Thoracic aorta (tissue), 2 donors: ENCODE results near the gene OXTR. TPM values are rescaled to one million over a fixed set of nuclear protein-coding genes. Genes with fewer than 3 reads are reported as not detected.

ENCODE experiments used
- ATAC-seq: fragments of 150-250 bp; one replicate; pipeline ENCODE4 v1.8.0; 2017; ENCODE audit warnings: low read depth; ENCODE audit not compliant: insufficient number of reproducible peaks, low FRiP score
- DNase-seq: peaks from one replicate; pipeline ENCODE4 v3.0.0-alpha.2; 2020; ENCODE audit warnings: low spot score
- H3K27ac ChIP-seq, 2 donors: fragments of 200-600 bp; sonication (generic); 1 replicate in 1 of 2; 2 replicates in 1 of 2; pipeline ENCODE4 v1.5.1; 2016; ENCODE audit warnings: mild to moderate bottlenecking in 2 of 2, moderate library complexity in 2 of 2
- H3K27me3 ChIP-seq: fragments of 200-600 bp; sonication (generic); replicated peaks from 2 replicates; pipeline ENCODE4 v1.6.0; 2016; ENCODE audit warnings: mild to moderate bottlenecking; ENCODE audit not compliant: insufficient read depth
- H3K36me3 ChIP-seq: fragments of 200-600 bp; sonication (generic); one replicate; pipeline ENCODE4 v1.5.1; 2016
- H3K4me1 ChIP-seq, 2 donors: fragments of 200-600 bp; sonication (generic); 1 replicate in 1 of 2; 2 replicates in 1 of 2; pipeline versions ENCODE4 v1.5.1 to v1.6.0; 2016; ENCODE audit warnings: low read depth in 2 of 2, mild to moderate bottlenecking in 1 of 2; ENCODE audit not compliant: control insufficient read depth in 1 of 2
- H3K4me3 ChIP-seq: fragments of 200-600 bp; sonication (generic); 2 replicates; pipeline ENCODE4 v1.5.1; 2016; ENCODE audit warnings: mild to moderate bottlenecking
- H3K9me3 ChIP-seq: fragments of 200-600 bp; sonication (generic); 2 replicates; pipeline ENCODE4 v1.5.1; 2016
- total RNA-seq, 2 donors: library from RNA; depleted of rRNA; stranded (reverse); fragments of >200 nt; gene quantifications; one replicate each; pipeline versions ENCODE4 v1.1.0 to v1.2.3, GENCODE V29; 2016
- TF ChIP-seq, protein P1 (sequence below): fragments of 200-600 bp; sonication (generic); IDR thresholded peaks from one replicate; pipeline ENCODE4 v1.5.1; 2019; ENCODE audit warnings: antibody characterized with exemption

Gene OXTR
- total RNA-seq, 2 donors from 2014 or later: 2.3 to 55.1 TPM

DNA sequence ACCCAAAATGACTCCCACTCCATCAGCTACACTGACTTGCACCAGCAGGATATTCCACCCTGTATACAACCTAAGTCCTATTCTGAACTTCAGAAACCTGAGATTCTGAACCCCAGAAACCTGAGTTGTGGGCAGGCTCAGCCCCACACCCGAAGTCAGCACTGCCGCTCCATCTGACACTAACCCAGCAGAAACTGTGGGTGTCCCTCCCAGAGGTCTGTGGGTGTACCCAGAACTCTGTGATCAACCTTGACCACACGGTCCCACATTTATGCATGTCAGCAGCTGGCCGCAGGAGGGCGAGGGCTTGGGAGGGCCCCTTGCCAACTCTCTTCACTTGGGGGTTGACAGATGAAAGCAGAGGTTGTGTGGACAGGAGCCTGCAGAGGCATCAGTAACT is 9.3 kb downstream of the OXTR start:
- DNase-seq: no peak
- no peak for ATAC-seq

DNA sequence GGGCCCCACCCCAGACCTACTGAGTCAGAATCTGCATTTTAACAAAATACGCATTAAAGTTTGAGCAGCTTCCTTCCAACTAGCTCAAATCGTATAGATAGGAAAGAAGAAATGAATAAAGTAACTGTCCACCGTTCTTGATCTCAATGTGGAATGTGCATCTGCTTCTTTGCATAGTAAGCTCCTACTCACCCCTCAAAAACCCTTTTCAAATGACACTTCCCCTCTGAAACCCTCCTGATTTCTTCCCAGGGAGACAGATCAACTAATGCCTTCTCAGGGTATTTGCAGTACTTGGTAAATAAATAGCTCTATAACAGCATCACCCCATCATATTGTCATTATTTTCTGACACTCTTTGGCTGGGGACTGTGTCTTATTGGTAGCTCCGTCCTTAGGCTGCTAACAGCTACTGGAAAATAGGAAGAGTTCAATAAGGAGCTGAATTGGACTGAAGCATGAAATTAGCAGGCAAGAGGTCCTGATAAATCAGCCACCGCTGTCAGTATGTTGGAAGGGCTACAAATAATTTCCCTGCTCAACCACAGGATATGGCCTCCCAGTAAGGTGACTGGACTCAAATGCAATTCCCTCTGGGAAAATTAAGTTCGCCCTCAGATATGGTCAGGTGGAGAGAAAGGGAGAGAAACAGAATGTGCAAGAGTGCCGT is 10.2 kb downstream of the OXTR start:
- DNase-seq (no peak), ATAC-seq (no peak)
- no peaks in the 10 kb centered on the region for H3K9me3 ChIP-seq
- H3K4me3 ChIP-seq: no peak overlapping the region
- H3K4me1 ChIP-seq: no peaks in the 10 kb centered on the region
- no peaks in the 10 kb centered on the region for H3K36me3 ChIP-seq
- TF ChIP-seq, protein P1, sequence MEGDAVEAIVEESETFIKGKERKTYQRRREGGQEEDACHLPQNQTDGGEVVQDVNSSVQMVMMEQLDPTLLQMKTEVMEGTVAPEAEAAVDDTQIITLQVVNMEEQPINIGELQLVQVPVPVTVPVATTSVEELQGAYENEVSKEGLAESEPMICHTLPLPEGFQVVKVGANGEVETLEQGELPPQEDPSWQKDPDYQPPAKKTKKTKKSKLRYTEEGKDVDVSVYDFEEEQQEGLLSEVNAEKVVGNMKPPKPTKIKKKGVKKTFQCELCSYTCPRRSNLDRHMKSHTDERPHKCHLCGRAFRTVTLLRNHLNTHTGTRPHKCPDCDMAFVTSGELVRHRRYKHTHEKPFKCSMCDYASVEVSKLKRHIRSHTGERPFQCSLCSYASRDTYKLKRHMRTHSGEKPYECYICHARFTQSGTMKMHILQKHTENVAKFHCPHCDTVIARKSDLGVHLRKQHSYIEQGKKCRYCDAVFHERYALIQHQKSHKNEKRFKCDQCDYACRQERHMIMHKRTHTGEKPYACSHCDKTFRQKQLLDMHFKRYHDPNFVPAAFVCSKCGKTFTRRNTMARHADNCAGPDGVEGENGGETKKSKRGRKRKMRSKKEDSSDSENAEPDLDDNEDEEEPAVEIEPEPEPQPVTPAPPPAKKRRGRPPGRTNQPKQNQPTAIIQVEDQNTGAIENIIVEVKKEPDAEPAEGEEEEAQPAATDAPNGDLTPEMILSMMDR: no peak
- no peaks in the 10 kb centered on the region for H3K27me3 ChIP-seq
- no peak overlapping the region for H3K27ac ChIP-seq

More for the DNA sequence above, 9.3 kb downstream of the OXTR start:
- TF ChIP-seq, protein P1: no peak
- no peaks in the 10 kb centered on the region for H3K4me1 ChIP-seq
- H3K27me3 ChIP-seq: no peaks in the 10 kb centered on the region
- no peak overlapping the region for H3K27ac ChIP-seq
- no peaks in the 10 kb centered on the region for H3K9me3 ChIP-seq
- no peaks in the 10 kb centered on the region for H3K36me3 ChIP-seq
- H3K4me3 ChIP-seq: no peak overlapping the region

DNA sequence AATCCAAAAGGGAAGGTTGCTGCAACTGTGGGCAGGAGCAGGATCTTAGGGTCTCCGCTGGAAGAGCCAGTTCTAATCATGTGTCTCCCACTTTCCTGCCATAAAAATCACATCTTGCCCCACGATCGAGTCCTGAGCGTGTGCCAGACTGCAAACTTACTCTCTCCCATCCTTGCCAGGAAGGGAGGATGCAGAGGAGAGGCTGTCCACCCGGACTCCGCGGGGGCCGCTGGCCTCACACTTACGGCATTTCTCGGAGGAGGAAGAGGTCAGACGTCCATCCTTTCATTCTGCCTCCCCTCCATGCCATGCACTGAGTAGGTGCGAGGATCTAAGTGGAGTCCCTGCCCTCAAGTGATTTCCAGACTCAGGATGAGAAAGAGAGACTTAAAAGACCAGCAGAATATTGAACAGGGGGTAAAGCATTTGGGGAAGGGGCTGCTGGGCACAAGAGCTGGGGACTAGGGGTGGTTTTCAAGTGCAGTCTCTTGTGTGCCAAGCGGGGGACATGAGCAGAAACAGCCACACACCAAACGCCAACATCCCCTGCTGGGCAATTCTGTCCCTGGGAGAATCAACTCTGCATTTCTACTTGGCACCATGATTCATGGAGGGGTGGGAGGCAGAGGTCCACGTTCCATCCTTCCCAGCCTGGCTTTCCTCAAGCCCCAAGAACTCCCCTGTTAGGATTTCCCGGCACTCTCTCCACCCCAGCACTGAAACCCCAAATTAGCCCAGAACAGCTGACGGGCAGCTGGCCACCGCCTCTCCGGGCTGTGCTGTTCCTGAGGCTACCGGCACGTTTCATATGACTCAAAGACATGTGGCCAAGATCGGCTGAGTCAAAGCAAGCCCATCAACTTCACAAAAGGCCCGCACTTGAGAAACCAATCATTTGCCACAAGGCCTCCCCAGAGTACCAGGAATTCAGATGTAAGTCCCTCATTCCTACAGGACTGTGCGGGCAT is 11.6 kb downstream of the OXTR start:
- ATAC-seq: no peak
- Histone ChIP-seq H3K27ac (no peak overlapping the region), H3K4me1 (no peaks in the 10 kb centered on the region), H3K4me3 (no peak overlapping the region), H3K9me3 (no peaks in the 10 kb centered on the region), H3K27me3 (no peaks in the 10 kb centered on the region), H3K36me3 (no peaks in the 10 kb centered on the region)
- no peak for DNase-seq
- TF ChIP-seq, protein P1: no peak

DNA sequence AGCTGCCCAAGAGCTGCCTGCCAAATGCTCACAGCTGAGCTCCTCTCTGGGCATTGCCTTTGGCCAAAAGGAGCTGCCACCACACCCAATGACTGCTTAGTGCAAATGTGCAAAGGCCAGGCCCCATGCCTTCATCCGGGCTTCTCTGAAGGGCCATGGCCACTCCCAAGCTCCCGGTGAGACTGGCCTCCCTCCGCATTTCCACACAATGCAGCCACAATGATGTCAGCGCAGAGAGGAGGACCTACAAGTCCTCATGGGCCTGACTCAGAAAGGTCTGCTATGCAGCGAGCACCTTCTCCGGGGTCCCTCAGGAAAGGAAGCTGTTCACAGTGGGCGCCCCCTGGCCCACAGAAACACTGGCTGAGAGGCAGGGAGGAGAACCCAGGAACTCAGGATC is 12.7 kb downstream of the OXTR start:
- Histone ChIP-seq H3K9me3 (no peaks in the 10 kb centered on the region), H3K27me3 (no peaks in the 10 kb centered on the region), H3K36me3 (no peaks in the 10 kb centered on the region), H3K4me1 (no peaks in the 10 kb centered on the region), H3K27ac (no peak overlapping the region), H3K4me3 (no peak overlapping the region)
- DNase-seq (no peak), ATAC-seq (no peak)
- TF ChIP-seq, protein P1: no peak

DNA sequence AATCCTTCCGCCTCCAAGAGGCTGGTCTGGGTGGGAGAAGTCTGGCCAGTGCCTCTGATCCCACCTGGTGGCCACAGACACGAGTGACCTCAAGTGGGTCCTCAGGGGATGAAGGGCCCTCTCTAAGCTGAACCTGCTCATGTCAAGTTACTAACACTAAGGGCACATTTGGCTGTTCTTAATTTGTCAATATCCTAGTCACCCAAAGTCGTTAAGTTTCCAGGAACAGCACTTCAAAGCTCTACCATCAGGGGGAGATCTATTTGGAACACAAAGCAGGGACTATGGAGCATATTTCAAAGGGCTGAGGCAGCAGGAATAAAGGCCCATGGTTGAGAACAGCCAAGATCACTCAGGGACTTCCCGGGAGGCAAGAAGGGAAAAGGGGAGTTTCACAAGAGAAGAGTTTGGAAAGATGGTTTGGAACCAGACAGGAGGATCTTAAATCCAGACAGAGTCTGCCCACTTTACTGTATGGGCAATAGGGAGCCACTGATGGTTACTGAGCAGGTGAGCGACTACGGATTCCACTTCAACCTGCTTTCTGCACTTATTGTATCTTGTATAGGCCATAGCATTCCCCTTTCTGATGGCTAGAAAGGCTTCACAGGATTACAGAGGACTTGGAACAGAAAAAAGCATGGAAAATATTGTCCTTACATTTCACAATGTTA is 13.7 kb downstream of the OXTR start:
- Histone ChIP-seq H3K9me3 (no peaks in the 10 kb centered on the region), H3K27ac (no peak overlapping the region), H3K27me3 (no peaks in the 10 kb centered on the region), H3K4me1 (no peaks in the 10 kb centered on the region), H3K4me3 (no peak overlapping the region), H3K36me3 (no peaks in the 10 kb centered on the region)
- DNase-seq: no peak
- no peak for ATAC-seq
- TF ChIP-seq, protein P1: no peak
